Tibial artery (tissue), 4 donors: ENCODE data around the gene TOR2A.

Experiments
- DNase-seq, 2 donors: peaks; one replicate each; pipeline ENCODE4 v3.0.0-alpha.2; 2019
- H3K27ac ChIP-seq, 2 donors: fragments of 200-600 bp; sonication (generic) in 1 of 2; 1 replicate in 1 of 2; 2 replicates in 1 of 2; pipeline ENCODE4 v1.5.1; 2018 to 2019; ENCODE audit warnings: mild to moderate bottlenecking in 1 of 2
- H3K27me3 ChIP-seq, 2 donors: fragments of 200-600 bp; sonication (generic) in 1 of 2; one replicate each; pipeline versions ENCODE4 v1.5.1 to v1.6.0; 2016 to 2019
- H3K36me3 ChIP-seq, 3 donors: fragments of 200-600 bp; sonication (generic) in 2 of 3; one replicate each; pipeline ENCODE4 v1.5.1; 2016 to 2019; ENCODE audit warnings: mild to moderate bottlenecking in 2 of 3
- H3K4me1 ChIP-seq, 4 donors: fragments of 200-600 bp; sonication (generic) in 2 of 4; 1 replicate in 3 of 4; 2 replicates in 1 of 4; pipeline ENCODE4 v1.5.1; 2016 to 2019
- H3K4me3 ChIP-seq, 2 donors: fragments of 200-600 bp; sonication (generic) in 1 of 2; 1 replicate in 1 of 2; 2 replicates in 1 of 2; pipeline ENCODE4 v1.5.1; 2018 to 2019; ENCODE audit warnings: mild to moderate bottlenecking in 2 of 2
- H3K9me3 ChIP-seq, 3 donors: fragments of 200-600 bp; sonication (generic) in 1 of 3; one replicate each; pipeline ENCODE4 v1.5.1; 2016 to 2019
- CTCF ChIP-seq, 2 experiments: fragments of 200-600 bp in 1 of 2; fragments of 450-650 bp in 1 of 2; IDR thresholded peaks; one replicate each; pipeline ENCODE4 v1.5.1; 2017 to 2019; ENCODE audit warnings: antibody characterized with exemption in 2 of 2, mild to moderate bottlenecking in 1 of 2, moderate library complexity in 1 of 2
- intact Hi-C: fragments of 100-400 bp; cut with DNase I; formaldehyde crosslinking; loops from one replicate; pipeline ENCODE4 v1.15.0; 2023; ENCODE audit warnings: low total_unique reads

Gene TOR2A

GRCh38 chr9:127738666-127739065 is 3.6 kb upstream of the TOR2A start:
- no peak for TF ChIP-seq CTCF (IDR thresholded peaks at IDR 0.05)
- Histone ChIP-seq H3K4me1 (peaks cover 0 to 11% (median 7%) of the 10 kb centered on the region in 4 donors), H3K36me3 (no peaks in the 10 kb centered on the region), H3K27me3 (peaks cover 0 to 8% of the 10 kb centered on the region in 2 donors), H3K4me3 (no peak overlapping the region), H3K9me3 (no peaks in the 10 kb centered on the region), H3K27ac (no peak overlapping the region)
- intact Hi-C loops, result loop anchor here (5.0 kb wide), 1 partner anchor 134 kb away; no protein-coding TSS in a partner anchor
- DNase-seq, result no peak

GRCh38 chr9:127735530-127736185 is 564 bp upstream of the TOR2A start:
- DNase-seq, result no peak
- H3K4me3 ChIP-seq, result no peak overlapping the region
- peaks cover 0 to 22% (median 21%) of the 10 kb centered on the region in 3 donors for H3K36me3 ChIP-seq
- no peaks in the 10 kb centered on the region for H3K9me3 ChIP-seq
- TF ChIP-seq CTCF (IDR thresholded peaks at IDR 0.05), result no peak
- intact Hi-C loops, result loop anchor here (2.0 to 5.0 kb wide), 3 partner anchors 49 to 187 kb away; no protein-coding TSS in a partner anchor
- H3K4me1 ChIP-seq, result peaks cover 0 to 13% (median 7%) of the 10 kb centered on the region in 4 donors
- H3K27ac ChIP-seq, result peak overlapping the region in 1 of 2 donors; percentile 93
- H3K27me3 ChIP-seq, result no peaks in the 10 kb centered on the region

- Histone ChIP-seq H3K4me1 (peaks cover 0 to 13% (median 7%) of the 10 kb centered on the region in 4 donors), H3K9me3 (no peaks in the 10 kb centered on the region), H3K4me3 (peak overlapping the region; percentile 69 to 75), H3K36me3 (peaks cover 0 to 27% (median 21%) of the 10 kb centered on the region in 3 donors), H3K27me3 (no peaks in the 10 kb centered on the region), H3K27ac (peak overlapping the region; percentile 93)
- no peak for TF ChIP-seq CTCF (IDR thresholded peaks at IDR 0.05)
- no peak for DNase-seq
- intact Hi-C loops, result loop anchor here (2.0 kb wide), 1 partner anchor 51 kb away; no protein-coding TSS in a partner anchor
Measured at GRCh38 chr9:127734247-127734746, 797 bp downstream of the TOR2A start.

GRCh38 chr9:127733614-127734013 is 1.5 kb downstream of the TOR2A start:
- H3K27me3 ChIP-seq, result no peaks in the 10 kb centered on the region
- intact Hi-C loops, result loop anchor here (2.0 kb wide), 2 partner anchors 51 to 143 kb away; no protein-coding TSS in a partner anchor
- peaks cover 0 to 13% (median 7%) of the 10 kb centered on the region in 4 donors for H3K4me1 ChIP-seq
- no peak overlapping the region for H3K4me3 ChIP-seq
- no peak for TF ChIP-seq CTCF (IDR thresholded peaks at IDR 0.05)
- no peak for DNase-seq
- H3K27ac ChIP-seq, result peak overlapping the region in 1 of 2 donors; percentile 93
- H3K9me3 ChIP-seq, result no peaks in the 10 kb centered on the region
- peaks cover 0 to 27% (median 21%) of the 10 kb centered on the region in 3 donors for H3K36me3 ChIP-seq

GRCh38 chr9:127732444-127732843 is 2.6 kb downstream of the TOR2A start:
- Histone ChIP-seq H3K27ac (no peak overlapping the region), H3K27me3 (no peaks in the 10 kb centered on the region), H3K9me3 (no peaks in the 10 kb centered on the region), H3K4me1 (peaks cover 0 to 13% (median 7%) of the 10 kb centered on the region in 4 donors), H3K4me3 (no peak overlapping the region), H3K36me3 (peaks cover 0 to 27% (median 21%) of the 10 kb centered on the region in 3 donors)
- intact Hi-C loops, result loop anchor here (2.0 kb wide), 1 partner anchor 142 kb away; no protein-coding TSS in a partner anchor
- no peak for DNase-seq
- no peak for TF ChIP-seq CTCF (IDR thresholded peaks at IDR 0.05)
